Measurements from ENCODE around the gene HTR4.
"Not testable (repeated sequence)": the region's sequence is repeated elsewhere in the genome, so short reads cannot be mapped to it uniquely, and the experiment has no call there.

Gene HTR4

GRCh38 chr5:148492351-148492750, 162.0 kb downstream of the HTR4 start:
- H3K9me3 Mint-ChIP-seq: no peaks in the 10 kb centered on the region
- no peak overlapping the region for H3K27ac Mint-ChIP-seq
- H3K36me3 Mint-ChIP-seq: no peaks in the 10 kb centered on the region
- peaks cover 23% of the 10 kb centered on the region for H3K27me3 Mint-ChIP-seq
- no peak overlapping the region for H3K4me3 Mint-ChIP-seq
- no peaks in the 10 kb centered on the region for H3K4me1 Mint-ChIP-seq

GRCh38 chr5:148491793-148492184, 162.5 kb downstream of the HTR4 start:
- peaks cover 24% of the 10 kb centered on the region for H3K27me3 Mint-ChIP-seq

GRCh38 chr5:148491015-148491792, 163.1 kb downstream of the HTR4 start:
- Mint-ChIP-seq H3K27ac (no peak overlapping the region), H3K4me3 (no peak overlapping the region), H3K9me3 (no peaks in the 10 kb centered on the region), H3K27me3 (peaks cover 28% of the 10 kb centered on the region), H3K4me1 (no peaks in the 10 kb centered on the region), H3K36me3 (no peaks in the 10 kb centered on the region)

More at GRCh38 chr5:148491793-148492184, 162.5 kb downstream of the HTR4 start:
- Mint-ChIP-seq H3K36me3 (no peaks in the 10 kb centered on the region), H3K9me3 (no peaks in the 10 kb centered on the region), H3K4me1 (no peaks in the 10 kb centered on the region), H3K27ac (no peak overlapping the region), H3K4me3 (no peak overlapping the region)

- no peak overlapping the region for H3K4me3 Mint-ChIP-seq
- peaks cover 26% of the 10 kb centered on the region for H3K27me3 Mint-ChIP-seq
- no peaks in the 10 kb centered on the region for H3K9me3 Mint-ChIP-seq
- no peak overlapping the region for H3K27ac Mint-ChIP-seq
- H3K4me1 Mint-ChIP-seq: no peaks in the 10 kb centered on the region
- H3K36me3 Mint-ChIP-seq: no peaks in the 10 kb centered on the region
Observed at GRCh38 chr5:148488757-148489156, 165.6 kb downstream of the HTR4 start.

- no peak overlapping the region for H3K27ac Mint-ChIP-seq
- peaks cover 5% of the 10 kb centered on the region for H3K4me1 Mint-ChIP-seq
- no peaks in the 10 kb centered on the region for H3K36me3 Mint-ChIP-seq
- no peaks in the 10 kb centered on the region for H3K9me3 Mint-ChIP-seq
- peaks cover 27% of the 10 kb centered on the region for H3K27me3 Mint-ChIP-seq
- H3K4me3 Mint-ChIP-seq: no peak overlapping the region
Observed at GRCh38 chr5:148486456-148486855, 167.9 kb downstream of the HTR4 start.

GRCh38 chr5:148484651-148485050, 169.7 kb downstream of the HTR4 start:
- H3K27ac Mint-ChIP-seq: no peak overlapping the region
- H3K27me3 Mint-ChIP-seq: peaks cover 25% of the 10 kb centered on the region
- H3K4me3 Mint-ChIP-seq: no peak overlapping the region
- H3K9me3 Mint-ChIP-seq: no peaks in the 10 kb centered on the region
- H3K36me3 Mint-ChIP-seq: no peaks in the 10 kb centered on the region
- peaks cover 5% of the 10 kb centered on the region for H3K4me1 Mint-ChIP-seq

GRCh38 chr5:148483750-148484149, 170.6 kb downstream of the HTR4 start:
- Mint-ChIP-seq H3K9me3 (no peaks in the 10 kb centered on the region), H3K4me1 (peaks cover 5% of the 10 kb centered on the region), H3K27ac (no peak overlapping the region), H3K36me3 (no peaks in the 10 kb centered on the region), H3K4me3 (no peak overlapping the region), H3K27me3 (peaks cover 25% of the 10 kb centered on the region)

- no peak overlapping the region for H3K4me3 Mint-ChIP-seq
- H3K36me3 Mint-ChIP-seq: no peaks in the 10 kb centered on the region
- no peak overlapping the region for H3K27ac Mint-ChIP-seq
- peaks cover 27% of the 10 kb centered on the region for H3K27me3 Mint-ChIP-seq
- no peaks in the 10 kb centered on the region for H3K9me3 Mint-ChIP-seq
- H3K4me1 Mint-ChIP-seq: peaks cover 5% of the 10 kb centered on the region
Observed at GRCh38 chr5:148482697-148483462, 171.4 kb downstream of the HTR4 start.

- Mint-ChIP-seq H3K4me3 (no peak overlapping the region), H3K36me3 (no peaks in the 10 kb centered on the region), H3K27me3 (peaks cover 24% of the 10 kb centered on the region), H3K4me1 (peaks cover 5% of the 10 kb centered on the region), H3K9me3 (no peaks in the 10 kb centered on the region), H3K27ac (no peak overlapping the region)
Observed at GRCh38 chr5:148482196-148482595, 172.1 kb downstream of the HTR4 start.

GRCh38 chr5:148477429-148477828, 176.9 kb downstream of the HTR4 start:
- H3K27me3 Mint-ChIP-seq: peaks cover 17% of the 10 kb centered on the region
- H3K9me3 Mint-ChIP-seq: no peaks in the 10 kb centered on the region
- no peak overlapping the region for H3K27ac Mint-ChIP-seq
- peaks cover 2% of the 10 kb centered on the region for H3K4me1 Mint-ChIP-seq
- no peaks in the 10 kb centered on the region for H3K36me3 Mint-ChIP-seq
- no peak overlapping the region for H3K4me3 Mint-ChIP-seq

- Mint-ChIP-seq H3K9me3 (no peaks in the 10 kb centered on the region), H3K27ac (no peak overlapping the region), H3K4me3 (no peak overlapping the region)
Observed at GRCh38 chr5:148476302-148476701, 178.0 kb downstream of the HTR4 start.

GRCh38 chr5:148474025-148474511, 180.3 kb downstream of the HTR4 start:
- Mint-ChIP-seq H3K4me3 (no peak overlapping the region), H3K4me1 (no peaks in the 10 kb centered on the region), H3K27ac (no peak overlapping the region), H3K27me3 (peaks cover 14% of the 10 kb centered on the region), H3K36me3 (no peaks in the 10 kb centered on the region), H3K9me3 (no peaks in the 10 kb centered on the region)

More at GRCh38 chr5:148476302-148476701, 178.0 kb downstream of the HTR4 start:
- no peaks in the 10 kb centered on the region for H3K36me3 Mint-ChIP-seq
- H3K27me3 Mint-ChIP-seq: peaks cover 14% of the 10 kb centered on the region
- no peaks in the 10 kb centered on the region for H3K4me1 Mint-ChIP-seq

- Mint-ChIP-seq H3K4me1 (no peaks in the 10 kb centered on the region), H3K27me3 (peaks cover 2% of the 10 kb centered on the region), H3K27ac (no peak overlapping the region), H3K9me3 (no peaks in the 10 kb centered on the region), H3K4me3 (no peak overlapping the region), H3K36me3 (no peaks in the 10 kb centered on the region)
Observed at GRCh38 chr5:148471379-148471778, 182.9 kb downstream of the HTR4 start.

GRCh38 chr5:148469501-148469935, 184.8 kb downstream of the HTR4 start:
- no peak overlapping the region for H3K27ac Mint-ChIP-seq
- no peaks in the 10 kb centered on the region for H3K4me1 Mint-ChIP-seq
- H3K36me3 Mint-ChIP-seq: no peaks in the 10 kb centered on the region
- peaks cover 2% of the 10 kb centered on the region for H3K27me3 Mint-ChIP-seq
- no peak overlapping the region for H3K4me3 Mint-ChIP-seq
- H3K9me3 Mint-ChIP-seq: no peaks in the 10 kb centered on the region

- not testable (repeated sequence) for H3K27me3 Mint-ChIP-seq, H3K27ac Mint-ChIP-seq, H3K4me3 Mint-ChIP-seq, H3K9me3 Mint-ChIP-seq, H3K36me3 Mint-ChIP-seq, H3K4me1 Mint-ChIP-seq
Observed at GRCh38 chr5:148468746-148469145, 185.6 kb downstream of the HTR4 start.

GRCh38 chr5:148467958-148468357, 186.4 kb downstream of the HTR4 start:
- Mint-ChIP-seq H3K9me3 (no peaks in the 10 kb centered on the region), H3K27ac (no peak overlapping the region)

More at GRCh38 chr5:148467958-148468357, 186.4 kb downstream of the HTR4 start:
- Mint-ChIP-seq H3K27me3 (peaks cover 2% of the 10 kb centered on the region), H3K36me3 (no peaks in the 10 kb centered on the region), H3K4me3 (no peak overlapping the region), H3K4me1 (no peaks in the 10 kb centered on the region)

Measured in activated naive CD4-positive, alpha-beta T cell treated with anti-CD3 and anti-CD28 coated beads, Interleukin-2, amount 50 U/mL, for 24 hours (primary cell).